Cardiac fibroblast (primary cell): Measurements from ENCODE around the gene TCF7L1.

Experiments used
- DNase-seq, 2 donors: peaks; one replicate each; pipeline versions ENCODE4 v3.0.0 to v3.0.0-alpha.2; 2010; ENCODE audit warnings: low read depth in 2 of 2
- H3K4me3 ChIP-seq, 2 donors: replicated peaks in 1 of 2; 1 replicate in 1 of 2; 2 replicates in 1 of 2; pipeline ENCODE4 v1.5.1; 2011; ENCODE audit warnings: low read depth in 2 of 2, low read length in 2 of 2, mild to moderate bottlenecking in 2 of 2, moderate library complexity in 1 of 2
- TF ChIP-seq, protein P1 (sequence below): IDR thresholded peaks from one replicate; pipeline ENCODE4 v1.5.1; 2011; ENCODE audit warnings: low read depth, mild to moderate bottlenecking, low read length, inconsistent platforms

TCF7L1 gene

DNA sequence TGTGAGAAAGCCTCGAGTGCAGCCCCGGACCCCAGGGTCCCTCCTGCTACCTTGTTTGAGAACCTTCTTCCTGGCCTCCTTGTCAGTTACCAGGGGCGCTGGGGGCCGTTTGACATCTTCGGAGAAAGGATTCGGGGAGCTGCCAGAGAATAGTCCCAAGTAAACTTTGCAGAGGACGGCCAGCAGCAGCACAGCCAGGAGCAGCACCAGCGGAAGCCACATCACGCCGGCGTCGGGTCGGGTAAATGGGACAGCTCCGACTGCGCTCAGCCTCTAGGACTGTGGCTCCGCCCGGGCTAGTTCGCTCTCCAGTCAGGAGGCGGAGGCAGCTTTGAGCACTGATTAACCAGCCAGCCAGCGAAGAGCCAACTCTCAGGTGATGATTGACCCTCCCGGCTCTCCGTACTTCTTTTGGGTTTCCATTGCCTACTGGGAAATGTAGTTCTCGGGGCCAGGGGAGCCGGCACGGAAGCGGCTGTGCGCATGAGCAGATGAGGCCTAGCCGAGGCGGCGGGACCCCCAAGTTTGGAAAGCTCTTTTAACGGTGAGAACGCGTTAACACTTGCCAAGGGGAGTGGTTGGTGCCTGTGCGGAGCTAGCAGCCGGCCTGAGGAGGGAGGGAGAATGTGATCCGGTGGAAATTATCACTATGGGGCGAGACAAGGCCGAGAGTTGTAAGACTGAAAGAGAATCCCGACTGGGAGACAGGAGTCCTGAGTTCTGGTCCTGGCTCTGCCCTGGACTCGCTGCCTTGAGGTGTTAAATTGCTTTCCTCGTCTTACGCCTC is 221.3 kb downstream of the TCF7L1 start, which contains the start of the genes ELMOD3 and RETSAT:
TSS of gene ELMOD3 (plus strand) at position 484 of the 787 bp plus-strand sequence. CDS start 2,430 bp downstream, outside the sequence.
TSS of gene RETSAT (minus strand) at position 243 of the 787 bp plus-strand sequence. CDS start at position 222, 21 bp downstream.
- TF ChIP-seq, protein P1, sequence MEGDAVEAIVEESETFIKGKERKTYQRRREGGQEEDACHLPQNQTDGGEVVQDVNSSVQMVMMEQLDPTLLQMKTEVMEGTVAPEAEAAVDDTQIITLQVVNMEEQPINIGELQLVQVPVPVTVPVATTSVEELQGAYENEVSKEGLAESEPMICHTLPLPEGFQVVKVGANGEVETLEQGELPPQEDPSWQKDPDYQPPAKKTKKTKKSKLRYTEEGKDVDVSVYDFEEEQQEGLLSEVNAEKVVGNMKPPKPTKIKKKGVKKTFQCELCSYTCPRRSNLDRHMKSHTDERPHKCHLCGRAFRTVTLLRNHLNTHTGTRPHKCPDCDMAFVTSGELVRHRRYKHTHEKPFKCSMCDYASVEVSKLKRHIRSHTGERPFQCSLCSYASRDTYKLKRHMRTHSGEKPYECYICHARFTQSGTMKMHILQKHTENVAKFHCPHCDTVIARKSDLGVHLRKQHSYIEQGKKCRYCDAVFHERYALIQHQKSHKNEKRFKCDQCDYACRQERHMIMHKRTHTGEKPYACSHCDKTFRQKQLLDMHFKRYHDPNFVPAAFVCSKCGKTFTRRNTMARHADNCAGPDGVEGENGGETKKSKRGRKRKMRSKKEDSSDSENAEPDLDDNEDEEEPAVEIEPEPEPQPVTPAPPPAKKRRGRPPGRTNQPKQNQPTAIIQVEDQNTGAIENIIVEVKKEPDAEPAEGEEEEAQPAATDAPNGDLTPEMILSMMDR: no peak
- peak within 1 kb of the TSS; percentile 73 to 74 for H3K4me3 ChIP-seq

DNA sequence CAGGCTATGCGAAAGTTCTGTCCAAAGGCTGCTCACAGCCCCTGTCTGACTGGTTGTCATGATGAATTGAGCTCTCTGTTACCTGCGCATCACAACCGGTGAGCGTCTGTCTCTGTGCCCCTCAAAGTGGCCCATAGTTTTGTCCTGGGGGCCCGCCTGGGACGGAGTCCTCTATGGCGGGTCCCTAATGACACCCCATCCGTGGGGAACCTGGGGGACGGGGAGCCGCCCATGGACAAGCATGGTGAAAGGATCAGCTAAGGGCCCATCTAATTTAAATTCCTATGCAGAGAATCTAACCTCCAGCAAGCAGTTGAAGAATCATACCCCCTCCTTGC is 221.8 kb downstream of the TCF7L1 start:
- peak overlapping the region; percentile 73 to 74 for H3K4me3 ChIP-seq
- TF ChIP-seq, protein P1: no peak
- DNase-seq: peak in 1 of 2 donors; percentile 19

More for the DNA sequence above, 221.3 kb downstream of the TCF7L1 start, which contains the start of the genes ELMOD3 and RETSAT:
- peak; percentile 99 to 100 for DNase-seq

DNA sequence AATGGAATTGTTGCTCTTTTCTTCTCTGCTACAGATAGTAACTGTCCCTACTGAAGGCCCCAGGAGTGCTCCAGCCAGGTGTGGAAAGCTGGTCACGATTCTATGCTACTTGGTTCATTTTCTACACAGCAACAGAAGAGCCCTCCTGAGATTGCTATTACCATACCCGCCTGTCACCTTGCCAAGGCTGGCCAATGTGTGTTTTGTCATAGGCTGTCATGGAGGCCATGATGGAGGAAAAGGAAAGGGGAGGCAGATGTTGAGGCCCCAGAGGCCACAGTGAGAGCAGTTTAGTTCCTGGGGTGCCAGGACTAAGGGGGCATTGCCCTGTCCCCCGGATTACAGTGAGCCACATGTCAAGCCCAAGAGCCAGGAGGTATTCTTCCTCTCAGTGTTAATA is 222.3 kb downstream of the TCF7L1 start:
- TF ChIP-seq, protein P1: no peak
- peak; percentile 16 to 21 for DNase-seq

DNA sequence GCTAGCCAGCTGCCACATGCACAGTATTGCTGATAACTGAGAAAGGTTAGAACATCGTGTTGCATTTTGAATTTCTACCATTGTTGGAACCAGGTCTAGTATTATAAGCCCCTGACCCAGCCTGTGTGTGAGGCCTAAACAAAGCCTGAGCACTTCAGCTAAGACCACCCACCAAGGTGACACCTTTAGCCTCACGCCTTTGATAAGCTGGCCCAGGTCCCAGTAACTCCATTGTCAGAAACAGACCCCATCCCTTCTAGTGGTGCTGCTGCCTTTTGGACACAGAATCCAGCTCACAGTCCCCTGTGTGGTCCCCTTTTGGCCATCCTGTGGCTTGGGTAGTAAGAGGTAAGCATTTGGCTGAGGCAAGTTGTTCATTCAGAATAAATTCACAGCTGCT is 223.0 kb downstream of the TCF7L1 start:
- no peak overlapping the region for H3K4me3 ChIP-seq
- no peak for DNase-seq
- TF ChIP-seq, protein P1: no peak

More for the DNA sequence above, 222.3 kb downstream of the TCF7L1 start:
- H3K4me3 ChIP-seq: peak overlapping the region; percentile 73 to 74

DNA sequence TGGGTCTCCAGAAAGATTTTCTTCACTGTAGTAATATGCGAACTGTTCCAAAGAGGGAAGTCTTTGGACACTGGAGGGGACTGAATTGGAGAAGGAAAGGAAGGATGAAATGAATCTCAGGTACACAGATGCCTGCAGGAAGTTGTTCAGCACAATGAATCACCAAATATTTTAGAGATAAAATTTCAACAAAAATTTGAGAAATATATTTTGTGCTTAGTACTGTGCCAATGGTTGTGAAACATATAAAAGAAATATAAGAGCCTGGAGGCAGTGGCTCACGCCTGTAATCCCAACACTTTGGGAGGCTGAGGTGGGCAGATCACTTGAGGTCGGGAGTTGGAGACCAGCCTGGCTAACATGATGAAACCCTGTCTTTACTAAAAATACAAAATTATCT is 224.5 kb downstream of the TCF7L1 start:
- TF ChIP-seq, protein P1: no peak
- no peak overlapping the region for H3K4me3 ChIP-seq

More for the DNA sequence above, 224.5 kb downstream of the TCF7L1 start:
- DNase-seq: no peak
